ENCODE measurements around the gene GCNA. TPM values are rescaled to one million over a fixed set of nuclear protein-coding genes. Genes with fewer than 3 reads are reported as not detected.

The GCNA gene
- total RNA-seq, 4 donors from 2014 or later, result 0.67 to 3.8 (median 0.98) TPM

DNA sequence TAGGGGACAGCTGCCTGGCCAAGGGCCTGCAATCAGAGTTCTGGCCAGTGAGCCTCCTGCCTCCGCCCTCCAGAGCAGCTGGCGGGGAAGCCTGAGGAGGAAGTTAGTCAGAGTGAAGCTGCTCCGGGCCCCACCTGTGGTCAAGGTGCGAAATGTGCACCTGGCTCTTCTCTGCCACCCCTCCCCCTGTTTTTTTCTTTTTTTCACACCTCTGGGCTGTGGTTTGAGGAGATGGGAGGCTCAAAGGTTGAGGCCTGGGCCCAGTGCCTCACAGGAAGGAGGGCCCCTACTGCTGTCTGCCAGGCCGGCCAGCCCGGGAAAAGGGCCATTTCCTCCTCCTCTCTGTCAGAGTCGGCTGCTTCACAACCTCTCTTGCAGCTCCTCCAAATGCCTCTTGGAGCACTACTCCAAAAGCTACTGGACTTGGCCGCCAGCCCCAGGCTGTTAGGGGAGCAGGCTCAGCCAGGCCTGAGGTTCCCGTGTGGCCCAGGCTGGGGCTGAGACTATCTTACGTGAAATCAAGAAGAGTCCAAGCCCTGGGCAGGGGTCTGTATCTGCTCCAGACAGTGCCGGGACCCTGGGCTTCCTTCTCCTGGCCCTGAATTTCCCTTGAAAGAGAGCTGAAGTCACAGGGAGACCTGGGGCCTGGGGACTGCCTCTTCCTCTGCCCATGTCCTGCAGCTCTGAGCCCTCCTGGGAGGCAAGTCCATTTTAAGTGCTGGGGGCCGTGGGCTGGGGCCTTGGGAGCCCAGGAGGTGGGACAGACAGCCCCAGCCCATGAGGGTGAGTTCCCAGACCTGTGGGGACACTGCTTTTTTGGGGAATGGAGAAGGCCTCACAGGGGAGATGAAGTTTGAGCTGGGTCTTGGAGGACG lies 44.6 kb downstream of the GCNA start:
- TF ChIP-seq POLR2A (IDR thresholded peaks at IDR 0.05) (no peak), CTCF (IDR thresholded peaks at IDR 0.05) (no peak)
- 21 to 40% methylated on average over 4 to 13 of the region's 13 CpGs for WGBS, 2 donors
- DNase-seq (ENCODE audit: low spot score in 2 of 2), result peak; percentile 39 to 90
- intact Hi-C loops (cut with DNase I; ENCODE audit: low total_unique reads), result no loop called here
- H3K4me3 ChIP-seq (ENCODE audit: low read depth, poor library complexity, severe bottlenecking), result no peak overlapping the region

DNA sequence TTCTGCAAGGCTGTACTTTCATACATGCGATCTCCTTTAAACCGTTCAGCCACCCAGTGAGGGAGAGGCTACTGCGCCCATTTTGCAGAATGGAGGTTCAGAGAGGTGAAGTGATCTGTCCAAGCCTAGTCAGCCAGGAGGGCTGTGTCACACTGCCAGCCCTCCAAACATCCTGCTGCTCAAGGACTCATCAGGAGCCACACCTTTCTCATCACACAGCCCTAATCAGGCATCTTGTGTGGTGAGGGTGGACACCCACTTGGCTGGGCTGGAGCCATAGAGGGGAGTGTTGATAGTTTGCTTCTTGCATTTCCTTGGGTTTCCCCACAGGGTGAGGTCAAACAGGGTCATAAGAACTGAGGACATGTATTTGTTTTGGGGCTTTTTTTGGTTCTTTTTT lies 45.5 kb downstream of the GCNA start:
- 89 to 92% methylated on average over 3 of the region's 3 CpGs for WGBS, 2 donors
- TF ChIP-seq CTCF (IDR thresholded peaks at IDR 0.05) (no peak), POLR2A (IDR thresholded peaks at IDR 0.05) (no peak)
- H3K4me3 ChIP-seq (ENCODE audit: low read depth, poor library complexity, severe bottlenecking), result no peak overlapping the region
- DNase-seq (ENCODE audit: low spot score in 2 of 2), result no peak
- intact Hi-C loops (cut with DNase I; ENCODE audit: low total_unique reads), result no loop called here

GRCh38 chrX:71625471-71625870 lies 47.2 kb downstream of the GCNA start:
- DNase-seq (ENCODE audit: low spot score in 2 of 2), result no peak
- 90% methylated on average over 5 of the region's 5 CpGs for WGBS, 2 donors
- H3K4me3 ChIP-seq (ENCODE audit: low read depth, poor library complexity, severe bottlenecking), result no peak overlapping the region
- intact Hi-C loops (cut with DNase I; ENCODE audit: low total_unique reads), result no loop called here
- TF ChIP-seq CTCF (IDR thresholded peaks at IDR 0.05) (no peak), POLR2A (IDR thresholded peaks at IDR 0.05) (no peak)

DNA sequence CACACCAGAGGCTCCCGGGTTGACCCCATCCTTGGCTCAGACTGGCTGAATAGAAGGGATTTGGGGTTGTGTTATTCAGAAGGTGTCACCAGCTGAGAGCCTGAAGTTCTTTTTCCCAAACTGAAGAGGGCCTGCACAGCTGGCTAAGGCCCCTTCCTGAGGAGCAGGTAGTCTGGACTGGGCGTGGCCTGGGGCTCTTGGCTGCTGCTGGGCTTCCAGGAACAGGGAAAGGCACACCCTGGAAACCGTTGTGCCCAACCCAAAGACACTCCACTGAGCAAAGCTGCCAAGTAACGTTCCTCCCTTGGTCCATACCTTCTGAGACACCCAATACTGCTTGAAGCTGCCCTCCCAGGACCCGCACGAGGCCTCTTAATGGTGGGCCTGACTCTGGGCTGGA lies 48.3 kb downstream of the GCNA start:
- 54 to 59% methylated on average over 5 of the region's 6 CpGs for WGBS, 2 donors
- no peak overlapping the region for H3K4me3 ChIP-seq (ENCODE audit: low read depth, poor library complexity, severe bottlenecking)
- intact Hi-C loops (cut with DNase I; ENCODE audit: low total_unique reads), result no loop called here
- no peak for TF ChIP-seq POLR2A (IDR thresholded peaks at IDR 0.05)
- no peak for TF ChIP-seq CTCF (IDR thresholded peaks at IDR 0.05)
- no peak for DNase-seq (ENCODE audit: low spot score in 2 of 2)

GRCh38 chrX:71627588-71628404 lies 49.6 kb downstream of the GCNA start:
- TF ChIP-seq CTCF (IDR thresholded peaks at IDR 0.05), result no peak
- WGBS, 2 donors, result 73 to 76% methylated on average over 14 of the region's 14 CpGs
- intact Hi-C loops (cut with DNase I; ENCODE audit: low total_unique reads), result no loop called here
- no peak for DNase-seq (ENCODE audit: low spot score in 2 of 2)
- no peak overlapping the region for H3K4me3 ChIP-seq (ENCODE audit: low read depth, poor library complexity, severe bottlenecking)
